ENCODE results near the gene ARVCF.

The ARVCF gene

GRCh38 chr22:20032407-20032991, 15.9 kb upstream of the ARVCF start:
- in situ Hi-C loops (cut with MboI; ENCODE audit: low sequenced_read_pairs), result no loop called here

- in situ Hi-C loops (cut with MboI; ENCODE audit: low sequenced_read_pairs), result no loop called here
Measured at GRCh38 chr22:20031732-20032406, 15.2 kb upstream of the ARVCF start.

GRCh38 chr22:20029550-20030225, 13.1 kb upstream of the ARVCF start:
- in situ Hi-C loops (cut with MboI; ENCODE audit: low sequenced_read_pairs), result no loop called here

GRCh38 chr22:20028855-20029549, 12.4 kb upstream of the ARVCF start:
- in situ Hi-C loops (cut with MboI; ENCODE audit: low sequenced_read_pairs), result no loop called here

- in situ Hi-C loops (cut with MboI; ENCODE audit: low sequenced_read_pairs), result no loop called here
Measured at GRCh38 chr22:20027966-20028854, 11.6 kb upstream of the ARVCF start.

GRCh38 chr22:20026996-20027601, 10.5 kb upstream of the ARVCF start:
- in situ Hi-C loops (cut with MboI; ENCODE audit: low sequenced_read_pairs), result no loop called here

GRCh38 chr22:20026204-20026908, 9.7 kb upstream of the ARVCF start:
- in situ Hi-C loops (cut with MboI; ENCODE audit: low sequenced_read_pairs), result no loop called here

- in situ Hi-C loops (cut with MboI; ENCODE audit: low sequenced_read_pairs), result no loop called here
Measured at GRCh38 chr22:20025401-20026203, 9.0 kb upstream of the ARVCF start.

GRCh38 chr22:20024650-20025397, 8.2 kb upstream of the ARVCF start:
- in situ Hi-C loops (cut with MboI; ENCODE audit: low sequenced_read_pairs), result no loop called here

GRCh38 chr22:20024225-20024624, 7.6 kb upstream of the ARVCF start:
- in situ Hi-C loops (cut with MboI; ENCODE audit: low sequenced_read_pairs), result no loop called here

GRCh38 chr22:20022978-20023613, 6.5 kb upstream of the ARVCF start:
- in situ Hi-C loops (cut with MboI; ENCODE audit: low sequenced_read_pairs), result no loop called here

- in situ Hi-C loops (cut with MboI; ENCODE audit: low sequenced_read_pairs), result no loop called here
Measured at GRCh38 chr22:20022231-20022977, 5.8 kb upstream of the ARVCF start.

- in situ Hi-C loops (cut with MboI; ENCODE audit: low sequenced_read_pairs), result no loop called here
Measured at GRCh38 chr22:20021196-20022181, 4.9 kb upstream of the ARVCF start.

GRCh38 chr22:20020533-20021195, 4.0 kb upstream of the ARVCF start, which contains the start of gene TANGO2:
TANGO2 (plus strand) TSS chr22:20021110; CDS start chr22:20036799, 15,689 bp downstream.
- in situ Hi-C loops (cut with MboI; ENCODE audit: low sequenced_read_pairs), result no loop called here
